GM23248 (cell line): Measurements from ENCODE around the gene PSD.

Experiments
- EZH2 ChIP-seq: fragments of 200-600 bp; sonication (generic); IDR thresholded peaks from 2 replicates; pipeline ENCODE4 v1.6.1; 2018; ENCODE audit warnings: antibody characterized with exemption, mild to moderate bottlenecking; ENCODE audit not compliant: insufficient read depth, poor library complexity, severe bottlenecking
- EZH2phosphoT487 ChIP-seq: fragments of 200-600 bp; sonication (generic); IDR thresholded peaks from 2 replicates; pipeline ENCODE4 v1.6.1; 2018; ENCODE audit warnings: antibody characterized with exemption, moderate library complexity, mild to moderate bottlenecking, low read depth; ENCODE audit not compliant: insufficient read depth

DNA sequence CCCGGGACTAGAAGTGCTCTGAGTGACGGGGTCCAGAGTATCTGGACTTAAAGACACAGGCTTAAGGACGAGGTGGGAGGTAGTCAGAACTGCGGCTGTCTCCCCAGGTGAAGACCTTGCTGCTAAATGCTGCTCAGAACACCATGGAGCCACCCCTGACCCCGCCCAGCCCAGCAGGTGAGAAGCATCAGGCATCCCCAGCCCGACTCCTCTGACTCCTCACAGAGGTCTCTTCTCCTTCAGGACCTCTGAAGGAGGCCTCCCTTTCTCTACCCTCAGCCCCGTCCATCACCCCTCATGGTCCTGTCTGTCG, 17.3 kb downstream of the PSD start:
- no peak for TF ChIP-seq EZH2
- no peak for TF ChIP-seq EZH2phosphoT487
